Psoas muscle (tissue), 8 donors: ENCODE data around the gene CACNB2. TPM values are rescaled to one million over a fixed set of nuclear protein-coding genes. Genes with fewer than 3 reads are reported as not detected.
"Not testable (repeated sequence)": the region's sequence is repeated elsewhere in the genome, so short reads cannot be mapped to it uniquely, and the experiment has no call there.

ENCODE experiments used
- ATAC-seq, 4 donors: fragments of 200-7000 bp; cut with Tn5 transposase; one replicate each; pipeline ENCODE4 v1.9.1; 2020; ENCODE audit warnings: moderate library complexity in 3 of 4, mild to moderate bottlenecking in 2 of 4
- DNase-seq, 2 donors: peaks; one replicate each; pipeline ENCODE4 v3.0.0-alpha.2; 2020
- H3K27ac ChIP-seq: fragments of 200-600 bp; one replicate; pipeline ENCODE4 v1.8.0; 2022
- H3K27me3 ChIP-seq, 3 donors: fragments of 200-600 bp in 1 of 3; one replicate each; pipeline versions ENCODE4 v1.6.1 to v1.8.0; 2013 to 2022; ENCODE audit warnings: low read length in 2 of 3, mild to moderate bottlenecking in 2 of 3, moderate library complexity in 1 of 3; ENCODE audit not compliant: insufficient read depth in 3 of 3
- H3K36me3 ChIP-seq, 2 donors: fragments of 200-600 bp in 1 of 2; one replicate each; pipeline versions ENCODE4 v1.6.1 to v1.8.0; 2013 to 2022; ENCODE audit warnings: low read depth in 1 of 2, mild to moderate bottlenecking in 1 of 2, moderate library complexity in 1 of 2; ENCODE audit not compliant: insufficient read depth in 1 of 2
- H3K4me1 ChIP-seq: fragments of 200-600 bp; one replicate; pipeline ENCODE4 v1.8.0; 2022
- H3K4me3 ChIP-seq: fragments of 200-600 bp; one replicate; pipeline ENCODE4 v1.8.0; 2022; ENCODE audit warnings: mild to moderate bottlenecking
- H3K9me3 ChIP-seq: fragments of 200-600 bp; one replicate; pipeline ENCODE4 v1.8.0; 2022
- CTCF ChIP-seq: fragments of 200-600 bp; IDR thresholded peaks from one replicate; pipeline ENCODE4 v1.8.0; 2022; ENCODE audit warnings: antibody characterized with exemption
- WGBS, 3 donors: extraction: QIAGEN DNeasy Blood & Tissue Kit; methylation state at CpG; one replicate each; pipeline versions ENCODE4 v1.1.6 to v1.1.7; 2013; 5-methylcytosine and 5-hydroxymethylcytosine counted together
- intact Hi-C, 2 donors: fragments of 100-400 bp; cut with DNase I; formaldehyde crosslinking; loops; one replicate each; pipeline versions ENCODE4 v1.11.0 to v1.14.2; 2022
- polyA plus RNA-seq, 3 donors: library from polyadenylated mRNA; stranded (reverse); fragments of 200-250 nt; gene quantifications; one replicate each; pipeline ENCODE4 v1.2.3, GENCODE V29; 2013
- total RNA-seq, 4 donors: library from RNA; stranded (reverse); fragmentation: NEBNext Ultra II Directional in 2 of 4; extraction: Animal tissue kit (Norgen Biotek cat#: 25700) in 2 of 4; gene quantifications; one replicate each; pipeline versions ENCODE4 v1.2.1 to v1.2.4, GENCODE V29; 2021 to 2023
- donor health status: healthy with polysubstance abuse.
- donor health status: DM: no; HTN: no; CAD: no; lungs with moderate emphysema.
- donor health status: Bipolar disorder and iron deficiency.
- donor health status: healthy.
- donor health status: DM: yes; HTN: yes; CAD: no.
- donor health status: DM: no; HTN: no; CAD: no.
- donor health status: DM: no; HTN: no; CAD: no.
- donor health status: DM: yes; HTN: yes; CAD: no.

CACNB2 gene
- total and polyA plus RNA-seq, 7 donors, result 0.20 to 0.71 (median 0.43) TPM

GRCh38 chr10:18145652-18146051, 5.4 kb downstream of the CACNB2 start:
- no peak for TF ChIP-seq CTCF
- ATAC-seq, result no peak
- intact Hi-C loops, result no loop called here
- 44 to 60% (median 51%) methylated on average over 2 of the region's 2 CpGs for WGBS, 3 donors
- H3K4me1 ChIP-seq, result peaks cover 5% of the 10 kb centered on the region
- peaks cover 0 to 24% (median 0%) of the 10 kb centered on the region in 3 donors for H3K27me3 ChIP-seq
- no peaks in the 10 kb centered on the region for H3K9me3 ChIP-seq
- DNase-seq, result no peak
- no peak overlapping the region for H3K4me3 ChIP-seq
- no peak overlapping the region for H3K27ac ChIP-seq
- no peaks in the 10 kb centered on the region for H3K36me3 ChIP-seq

GRCh38 chr10:18149196-18149800, 9.1 kb downstream of the CACNB2 start:
- WGBS, 3 donors, result 87 to 91% (median 90%) methylated on average over 6 of the region's 6 CpGs
- no peaks in the 10 kb centered on the region for H3K4me1 ChIP-seq
- intact Hi-C loops, result no loop called here

GRCh38 chr10:18151356-18151890, 11.2 kb downstream of the CACNB2 start:
- H3K4me3 ChIP-seq, result no peak overlapping the region
- DNase-seq, result no peak
- WGBS, 3 donors, result 81 to 83% (median 82%) methylated on average over 5 of the region's 5 CpGs
- no peak overlapping the region for H3K27ac ChIP-seq
- no peaks in the 10 kb centered on the region for H3K4me1 ChIP-seq
- no peaks in the 10 kb centered on the region for H3K36me3 ChIP-seq
- no peaks in the 10 kb centered on the region for H3K9me3 ChIP-seq
- H3K27me3 ChIP-seq, result peaks cover 0 to 2% (median 0%) of the 10 kb centered on the region in 3 donors
- ATAC-seq, result no peak
- intact Hi-C loops, result no loop called here
- TF ChIP-seq CTCF, result no peak

More at GRCh38 chr10:18149196-18149800, 9.1 kb downstream of the CACNB2 start:
- no peak overlapping the region for H3K4me3 ChIP-seq
- DNase-seq (no peak), ATAC-seq (no peak)
- H3K27me3 ChIP-seq, result peaks cover 0 to 2% (median 0%) of the 10 kb centered on the region in 3 donors
- H3K27ac ChIP-seq, result no peak overlapping the region
- H3K36me3 ChIP-seq, result no peaks in the 10 kb centered on the region
- TF ChIP-seq CTCF, result no peak
- H3K9me3 ChIP-seq, result no peaks in the 10 kb centered on the region

- DNase-seq, H3K4me3 ChIP-seq, H3K9me3 ChIP-seq, ATAC-seq, H3K4me1 ChIP-seq, H3K27me3 ChIP-seq, H3K36me3 ChIP-seq, intact Hi-C loops, H3K27ac ChIP-seq: not testable (repeated sequence)
- WGBS, 3 donors, result 94 to 99% (median 96%) methylated on average over 4 of the region's 4 CpGs
Observed at GRCh38 chr10:18153381-18153780, 13.2 kb downstream of the CACNB2 start.

GRCh38 chr10:18155321-18155720, 15.1 kb downstream of the CACNB2 start:
- Histone ChIP-seq H3K4me1 (no peaks in the 10 kb centered on the region), H3K27me3 (peaks cover 0 to 2% (median 0%) of the 10 kb centered on the region in 3 donors), H3K36me3 (no peaks in the 10 kb centered on the region), H3K9me3 (no peaks in the 10 kb centered on the region), H3K4me3 (no peak overlapping the region), H3K27ac (no peak overlapping the region)
- no peak for TF ChIP-seq CTCF
- no peak for ATAC-seq
- intact Hi-C loops, result no loop called here
- no peak for DNase-seq

- ATAC-seq, H3K9me3 ChIP-seq, H3K4me1 ChIP-seq, H3K27me3 ChIP-seq, DNase-seq, H3K27ac ChIP-seq, intact Hi-C loops, H3K36me3 ChIP-seq, H3K4me3 ChIP-seq: not testable (repeated sequence)
- 92 to 95% (median 93%) methylated on average over 8 of the region's 8 CpGs for WGBS, 3 donors
Observed at GRCh38 chr10:18156797-18157196, 16.6 kb downstream of the CACNB2 start.
